OCI-LY1 (cell line): ENCODE measurements around the gene FBLN2.

Source experiments
- CTCF ChIP-seq: fragments of 200-600 bp; sonication (generic), shearing (Covaris generic); IDR thresholded peaks from 2 replicates; pipeline ENCODE4 v1.5.1; 2017; ENCODE audit warnings: mild to moderate bottlenecking, antibody characterized with exemption, low read length, moderate library complexity, mixed read lengths
- EZH2 ChIP-seq: fragments of 200-600 bp; sonication (generic), shearing (Covaris generic); IDR thresholded peaks from 2 replicates; pipeline ENCODE4 v1.8.0; 2017; ENCODE audit warnings: borderline replicate concordance, mixed run types, mild to moderate bottlenecking, antibody characterized with exemption, low read length, moderate library complexity, mixed read lengths

DNA sequence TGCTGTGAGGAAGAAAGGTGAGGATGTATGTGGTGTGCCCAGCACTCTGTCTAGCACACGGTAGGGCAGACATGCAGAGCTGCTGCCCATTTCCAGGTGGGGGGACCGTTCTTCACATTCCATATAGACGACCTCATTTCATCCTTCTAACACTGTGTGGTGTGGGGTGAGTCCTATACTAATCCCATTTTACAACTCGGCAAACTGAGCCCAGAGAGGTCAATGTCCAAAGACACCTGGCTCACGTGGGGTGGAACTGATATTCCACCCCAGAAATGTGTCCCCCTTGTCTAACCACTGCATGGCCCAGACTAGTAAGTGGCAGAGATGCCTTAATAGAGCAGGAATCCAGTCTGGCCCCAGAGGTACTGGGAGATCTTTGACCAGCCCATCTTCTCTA, 119.2 kb downstream of the FBLN2 start:
- TF ChIP-seq CTCF (no peak), EZH2 (no peak)
